ENCODE data around the gene RNASE11.
"Not testable (repeated sequence)": the region's sequence is repeated elsewhere in the genome, so short reads cannot be mapped to it uniquely, and the experiment has no call there.

The RNASE11 gene

DNA sequence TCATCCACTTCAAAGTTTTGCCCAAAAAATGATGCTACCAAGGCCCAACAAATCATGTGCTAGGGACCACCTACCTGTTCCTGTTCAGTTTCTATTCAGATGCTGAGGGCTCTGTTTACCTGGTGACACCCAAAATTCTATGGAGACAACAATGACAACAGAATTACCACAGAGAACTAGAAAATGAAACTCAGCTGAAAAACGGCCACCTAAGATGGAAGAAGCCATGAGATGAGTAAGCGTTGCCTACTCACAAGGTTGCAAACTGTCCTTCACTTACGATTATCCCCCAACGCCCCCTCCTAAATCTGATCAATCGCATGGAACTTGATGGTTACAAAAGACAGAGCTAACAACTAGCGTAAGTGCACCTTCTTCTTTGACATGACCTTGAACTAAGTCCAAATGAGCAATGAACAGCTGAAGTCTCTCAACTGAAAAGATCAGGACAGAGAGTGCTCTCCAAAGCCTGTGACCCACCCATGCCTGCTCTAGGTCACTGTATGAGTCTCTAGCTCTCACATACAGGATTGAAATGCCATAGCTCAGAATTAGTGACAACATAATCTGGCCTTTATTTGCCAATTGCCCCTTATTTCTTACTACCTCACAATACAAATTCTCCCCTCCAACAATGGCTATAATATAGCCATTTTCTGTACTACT, at the start of gene RNASE11:
Gene RNASE11, minus strand, starts transcription at position 513 of the 666 bp plus-strand sequence.
- no peak for DNase-seq

GRCh38 chr14:20632831-20633691, 45.3 kb upstream of the RNASE11 start:
- DNase-seq = peak; percentile 21

- DNase-seq = no peak
These were observed 44.6 kb upstream of the RNASE11 start for GRCh38 chr14:20632448-20632830.

DNA sequence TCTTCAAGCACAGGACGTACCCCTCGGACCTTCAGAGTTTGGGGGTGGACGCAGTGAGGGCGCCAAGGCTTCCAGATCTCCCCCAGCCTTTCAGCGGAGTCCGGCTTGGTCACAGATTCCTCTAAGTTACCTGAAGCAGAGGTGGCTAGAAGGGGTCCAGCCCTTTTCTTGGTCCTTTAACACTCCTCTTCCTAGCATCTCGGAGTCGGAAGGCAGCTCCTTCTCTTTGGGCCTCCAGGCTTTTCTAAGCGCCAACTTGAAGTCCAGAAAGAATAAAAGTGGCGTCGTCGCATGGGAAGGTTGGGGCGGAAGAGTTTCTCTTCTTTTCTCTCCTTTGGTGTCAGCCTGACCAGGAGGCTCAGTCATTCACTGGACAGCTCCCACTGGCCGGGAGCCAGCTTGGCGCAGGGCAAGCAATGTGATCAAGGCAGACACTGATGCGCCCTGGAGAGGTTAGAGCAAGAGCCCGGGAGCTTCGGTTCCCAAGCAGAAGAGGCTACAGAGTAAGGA, 44.1 kb upstream of the RNASE11 start:
- no peak for DNase-seq

DNA sequence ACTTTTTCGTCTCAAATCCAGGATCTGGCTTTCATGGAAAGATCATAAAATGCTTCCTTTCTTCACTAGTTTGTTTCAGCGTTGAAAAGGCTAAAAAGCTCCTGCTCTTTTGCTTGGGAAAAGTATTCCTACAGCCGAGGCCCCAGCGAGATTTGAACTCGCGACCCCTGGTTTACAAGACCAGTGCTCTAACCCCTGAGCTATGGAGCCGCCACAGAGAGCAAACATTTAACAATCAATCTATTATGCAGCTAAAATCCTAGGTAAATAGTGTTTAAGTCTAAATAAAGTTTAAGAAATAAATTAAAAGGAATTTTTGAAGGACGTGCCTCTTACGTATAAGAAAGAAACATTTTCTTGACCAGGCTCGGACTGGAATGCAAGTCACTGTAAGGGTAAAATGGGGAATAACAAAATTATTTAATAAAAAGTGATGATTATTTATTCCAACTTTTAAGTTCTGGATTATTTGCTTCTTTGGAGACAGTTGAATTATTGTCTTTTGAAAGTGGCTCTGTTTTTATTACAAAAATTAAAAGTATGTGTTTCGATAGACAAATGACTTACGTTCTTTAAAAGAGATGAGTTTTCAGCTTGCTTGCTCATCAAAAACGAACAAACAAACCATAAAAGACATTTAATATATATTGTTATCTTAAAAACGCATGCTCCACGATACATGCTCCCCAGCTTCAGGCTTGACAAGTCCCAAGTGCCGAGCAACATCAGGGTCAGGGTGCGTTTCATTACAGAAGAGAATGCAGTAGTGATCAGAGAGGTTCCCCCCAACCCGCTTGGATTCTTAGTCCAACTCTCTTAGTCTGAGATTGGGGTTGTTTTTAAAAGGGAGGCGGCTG, 43.5 kb upstream of the RNASE11 start:
- DNase-seq = peak; percentile 10

DNA sequence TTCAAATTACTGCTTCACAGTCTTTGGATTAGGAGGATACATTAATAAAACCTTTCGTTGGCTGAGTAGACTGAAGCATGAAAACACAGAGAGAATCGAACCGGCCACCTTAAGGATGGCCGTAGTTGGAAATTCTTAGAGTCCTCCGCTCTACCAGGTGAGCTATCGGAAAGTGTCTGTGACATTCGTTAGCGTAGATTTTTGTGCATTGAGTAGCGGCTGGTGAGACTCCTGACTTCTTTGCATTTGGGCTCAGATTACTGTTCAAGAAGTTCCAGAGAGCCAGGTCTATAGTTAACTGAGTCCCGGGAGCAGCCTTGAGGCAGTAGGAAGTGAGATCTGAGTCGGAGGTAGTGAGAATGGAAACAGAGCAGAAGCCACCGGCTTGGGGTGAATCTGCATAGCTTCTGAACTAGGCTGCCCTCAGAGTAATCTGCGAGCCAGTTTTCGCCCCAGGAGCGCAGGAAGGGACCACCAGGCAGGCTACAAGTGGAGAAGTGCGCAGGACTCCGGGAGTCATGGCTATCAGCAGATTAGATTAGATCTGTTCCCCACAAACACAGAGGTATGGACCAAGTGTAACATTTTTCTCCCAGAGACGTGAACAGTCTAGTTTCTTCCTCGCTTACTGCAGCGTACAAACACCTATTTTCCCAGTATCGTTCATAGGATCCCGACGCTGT, 42.7 kb upstream of the RNASE11 start:
- no peak for DNase-seq

DNA sequence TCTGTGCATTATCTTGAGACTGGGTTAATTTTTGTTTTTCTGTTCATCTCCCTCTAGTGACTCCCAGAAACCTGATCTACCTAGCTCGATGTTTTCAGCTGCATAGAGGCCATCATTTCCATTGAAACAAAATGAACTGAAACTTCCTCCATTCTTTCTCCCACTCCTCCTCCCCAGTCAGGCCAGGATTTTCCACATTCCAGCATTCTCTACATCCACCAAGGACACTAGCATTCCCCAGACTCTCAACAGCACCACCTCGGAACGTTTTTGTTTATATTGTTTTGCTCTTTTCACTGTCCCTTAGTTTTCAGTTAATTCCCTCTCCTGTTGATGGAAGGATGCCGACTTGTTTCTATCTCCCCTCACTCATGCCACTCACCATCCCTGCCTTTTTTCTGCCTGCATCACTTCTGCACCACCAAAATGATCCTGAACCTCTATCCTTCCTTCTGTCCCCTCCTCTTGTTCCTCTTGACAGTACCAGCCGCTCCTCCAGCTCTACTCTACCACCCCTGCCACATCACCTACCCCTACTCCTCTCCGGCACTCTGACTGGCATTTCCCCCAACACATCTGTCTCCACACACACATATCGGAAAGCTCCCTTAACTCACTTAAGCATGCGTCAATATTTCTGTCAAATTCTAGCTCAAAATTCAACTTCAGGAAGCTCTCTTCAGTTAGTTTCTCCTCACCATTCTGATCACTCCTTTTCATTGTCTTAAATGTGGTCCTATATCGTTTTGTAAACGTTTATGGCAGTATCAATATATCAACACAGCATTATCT, 40.5 kb upstream of the RNASE11 start:
- DNase-seq = no peak

DNA sequence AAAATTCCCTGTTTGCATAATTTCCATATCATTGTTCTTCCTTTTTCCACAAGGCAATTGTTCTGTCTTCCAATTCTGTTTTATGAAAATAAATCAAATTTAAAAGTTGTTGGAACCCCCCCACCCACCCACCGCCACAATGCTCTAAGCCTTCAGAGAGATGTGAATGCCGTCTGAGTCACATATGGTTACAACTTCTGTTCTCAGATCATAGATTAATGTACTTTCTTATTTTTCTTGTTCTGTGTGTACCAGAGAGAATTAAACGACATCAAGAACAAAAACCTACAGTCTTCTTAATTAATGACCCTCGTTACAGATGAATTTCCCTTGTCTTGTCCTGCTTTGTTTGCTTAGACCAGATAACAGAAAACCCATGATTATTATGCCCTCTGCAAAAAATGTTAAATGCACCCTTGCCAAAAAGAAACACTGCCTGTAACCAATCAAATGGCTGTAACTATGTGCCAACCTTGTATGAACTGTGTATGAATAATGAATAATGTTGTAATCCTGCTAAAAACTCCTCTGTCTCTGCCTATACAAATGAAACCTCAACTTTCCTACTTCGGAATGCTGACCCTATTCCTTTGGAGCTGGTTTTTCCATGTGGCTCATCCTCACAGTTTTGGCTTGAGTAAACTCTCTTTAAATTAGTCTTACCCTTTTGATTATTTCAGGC, 39.7 kb upstream of the RNASE11 start:
- no peak for DNase-seq

- DNase-seq = no peak
These were observed 38.5 kb upstream of the RNASE11 start for GRCh38 chr14:20626274-20626673.

DNA sequence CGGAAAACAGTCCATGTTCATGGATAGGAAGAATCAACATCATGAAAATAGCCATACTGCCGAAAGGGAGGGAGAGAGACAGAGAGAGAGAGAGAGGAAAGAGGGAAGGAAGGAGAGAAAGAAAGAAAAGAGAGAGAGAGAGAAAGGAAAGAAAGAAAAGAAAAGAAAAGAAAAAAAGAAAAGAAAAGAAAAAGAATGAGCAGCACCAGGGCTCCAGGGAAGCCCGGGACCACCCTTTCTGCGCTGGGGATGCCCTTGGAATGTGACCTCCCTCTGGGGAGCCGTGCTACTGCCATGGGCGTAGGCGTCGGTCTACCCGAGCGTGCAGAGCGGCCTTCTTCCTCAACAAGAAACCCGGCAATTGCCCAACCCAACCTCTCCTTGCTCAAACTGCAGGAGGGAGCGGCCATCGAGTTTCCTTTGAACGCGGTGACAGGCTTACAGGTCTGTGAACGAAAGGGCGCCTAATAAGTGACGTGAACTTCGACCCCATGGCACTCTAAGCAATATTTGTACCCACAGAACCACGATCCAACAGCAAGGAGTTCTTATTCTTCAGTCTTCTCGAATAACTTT, 36.8 kb upstream of the RNASE11 start:
- no peak for DNase-seq

DNA sequence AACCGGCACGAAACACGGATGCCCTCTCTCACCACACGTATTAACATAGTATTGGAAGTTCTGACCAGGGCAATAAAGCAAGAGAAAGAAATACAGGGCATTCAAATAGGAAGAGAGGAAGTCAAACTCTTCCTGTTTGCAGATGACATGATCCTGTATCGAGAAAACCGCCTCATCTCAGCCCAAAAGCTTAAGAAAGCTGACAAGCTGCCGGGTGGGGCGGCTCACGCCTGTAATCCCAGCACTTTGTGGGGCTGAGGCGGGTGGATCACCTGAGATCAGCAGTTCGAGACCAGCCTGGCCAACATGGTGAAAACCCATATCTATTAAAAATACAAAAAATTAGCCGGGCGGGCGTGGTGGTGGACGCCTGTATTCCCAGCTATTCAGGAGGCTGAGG, 36.0 kb upstream of the RNASE11 start:
- DNase-seq = no peak

DNA sequence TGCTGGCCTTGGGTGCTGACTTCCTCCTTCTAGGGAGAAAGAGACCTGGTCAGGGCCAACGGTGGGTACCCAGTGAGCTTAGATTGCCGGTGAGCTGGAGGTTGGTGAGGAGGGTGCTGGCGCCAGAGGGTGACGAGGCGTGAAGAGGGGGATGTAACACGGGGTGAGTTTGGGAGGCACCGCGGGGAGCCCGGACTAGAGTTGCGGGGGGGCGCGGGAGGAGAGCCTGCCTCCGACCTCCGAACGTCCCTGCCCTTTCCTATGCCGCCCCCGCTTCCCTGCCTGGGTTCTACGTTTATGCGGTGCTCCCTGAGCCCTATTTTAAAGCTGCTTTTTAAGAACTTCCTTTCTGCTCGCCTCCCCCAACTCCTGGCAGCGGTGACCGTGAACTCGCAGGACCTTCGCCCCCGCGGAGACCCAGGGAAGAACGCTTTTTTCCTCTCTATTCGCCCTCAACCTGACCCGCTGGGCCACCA, 35.1 kb upstream of the RNASE11 start:
- DNase-seq = no peak

- no peak for DNase-seq
These were observed 33.1 kb upstream of the RNASE11 start for GRCh38 chr14:20620798-20621478.

- not testable (repeated sequence) for DNase-seq
These were observed 31.9 kb upstream of the RNASE11 start for GRCh38 chr14:20619688-20620087.

DNA sequence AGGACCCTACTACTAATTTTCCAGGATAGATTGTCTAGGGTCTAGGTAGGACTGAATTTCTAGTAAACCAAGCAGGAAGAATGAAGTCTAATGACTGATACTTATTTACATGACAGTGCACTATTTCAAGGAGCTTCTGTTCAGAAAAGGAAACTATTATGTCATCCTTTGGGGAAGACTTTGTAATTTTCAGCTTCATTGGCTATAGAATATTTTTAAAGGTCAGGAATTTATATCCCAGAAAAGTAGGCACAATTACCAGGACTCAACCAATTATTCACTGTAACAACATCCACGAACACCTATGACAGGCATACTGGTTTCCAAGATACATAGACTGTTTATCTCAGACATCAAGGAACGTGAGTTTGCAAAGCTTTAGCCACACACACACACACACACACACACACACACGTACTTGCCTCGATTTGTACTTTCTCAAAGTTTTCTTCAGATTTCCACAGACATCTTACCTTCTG, 30.5 kb upstream of the RNASE11 start:
- DNase-seq = no peak

GRCh38 chr14:20617138-20618003, 29.6 kb upstream of the RNASE11 start:
- DNase-seq = no peak

- DNase-seq = no peak
These were observed 28.2 kb upstream of the RNASE11 start for GRCh38 chr14:20615996-20616395.

DNA sequence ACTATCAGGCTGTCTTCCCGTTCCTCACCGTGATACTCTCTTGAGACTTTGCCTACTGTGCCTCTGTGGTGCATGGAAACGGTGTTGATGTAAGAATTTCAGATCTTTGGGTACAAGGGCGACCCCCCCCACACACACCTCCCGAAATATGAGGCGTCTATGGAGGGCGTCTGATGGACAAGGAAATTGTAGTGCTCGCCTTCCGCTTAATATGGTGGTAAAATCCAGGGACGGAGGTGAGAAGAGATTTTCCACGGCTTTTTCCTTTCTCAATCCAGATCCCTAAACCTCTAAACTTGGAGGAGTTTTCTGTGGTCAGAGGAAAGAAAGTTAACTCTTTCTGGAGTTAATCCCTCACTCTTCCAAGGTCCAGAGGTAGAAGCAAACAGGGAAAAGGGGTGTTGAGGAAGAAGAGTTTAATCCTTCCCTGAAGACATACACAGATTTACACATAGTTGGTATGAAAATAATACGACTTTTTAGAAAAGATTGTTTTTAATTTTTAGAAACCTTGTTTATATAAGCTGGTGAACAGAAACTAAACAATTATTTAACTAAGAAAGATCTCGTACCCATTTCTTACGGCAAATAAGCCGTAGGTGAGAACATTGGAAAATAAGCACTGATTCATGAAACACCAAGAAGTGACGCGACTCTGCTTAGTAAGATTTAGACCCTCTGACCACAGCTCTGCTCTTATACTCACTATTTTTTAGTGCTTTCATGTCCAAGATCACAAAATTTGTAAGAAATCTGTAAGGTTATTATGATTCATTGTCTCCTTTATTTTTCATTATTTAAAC, 26.4 kb upstream of the RNASE11 start:
- DNase-seq = no peak
